SK-N-SH (cell line): ENCODE data around the gene AREL1. TPM values are rescaled to one million over a fixed set of nuclear protein-coding genes. Genes with fewer than 3 reads are reported as not detected.
A peak's percentile ranks its signal among the peaks of the same experiment; 100 is the strongest.

Experiments used
- CTCF ChIA-PET: fragments of 300-600, 350-600 bp; formaldehyde crosslinking; extraction: SDS; loops from one replicate; lab custom pipeline; 2021; lab: Yijun Ruan, JAX
- POLR2A ChIA-PET: fragments of 350-600 bp; sonication (Branson Sonifier 250); formaldehyde crosslinking; extraction: SDS; loops from one replicate; lab custom pipeline; 2020; ENCODE audit warnings: antibody characterized with exemption, inconsistent platforms; lab: Yijun Ruan, JAX
- DNase-seq: peaks from one replicate; pipeline ENCODE4 v3.0.0; 2012
- H2AFZ ChIP-seq: fragments of 200-600 bp; sonication (generic); 2 replicates; pipeline ENCODE4 v1.8.1; 2016; ENCODE audit warnings: antibody characterized with exemption, mild to moderate bottlenecking, low read depth
- H3F3A ChIP-seq: fragments of 200-600 bp; sonication (generic); replicated peaks from 2 replicates; pipeline ENCODE3; 2016; ENCODE audit warnings: antibody characterized with exemption, mild to moderate bottlenecking; ENCODE audit not compliant: insufficient read depth
- H3K27ac ChIP-seq, 2 experiments: fragments of 200-500 bp in 1 of 2; fragments of 200-600 bp in 1 of 2; sonication (Bioruptor generic) in 1 of 2; sonication (generic), shearing (Covaris generic) in 1 of 2; 2 replicates each; pipeline versions ENCODE4 v1.5.1 to v1.6.1; 2014 to 2016; ENCODE audit warnings: low read depth in 2 of 2, inconsistent platforms in 1 of 2, low read length in 1 of 2, mild to moderate bottlenecking in 1 of 2, mixed read lengths in 1 of 2
- H3K27me3 ChIP-seq: fragments of 200-600 bp; sonication (generic), shearing (Covaris generic); 2 replicates; pipeline ENCODE4 v1.6.1; 2016; ENCODE audit warnings: mixed run types; ENCODE audit not compliant: insufficient read depth
- H3K36me3 ChIP-seq, 2 experiments: fragments of 200-500 bp in 1 of 2; fragments of 200-600 bp in 1 of 2; sonication (Bioruptor generic) in 1 of 2; sonication (generic) in 1 of 2; replicated peaks in 1 of 2; 2 replicates each; pipeline versions ENCODE3 to v1.5.1; 2014 to 2016; ENCODE audit warnings: low read length in 1 of 2, mild to moderate bottlenecking in 1 of 2; ENCODE audit not compliant: insufficient read depth in 2 of 2, control insufficient read depth in 1 of 2
- H3K4me1 ChIP-seq, 2 experiments: fragments of 200-500 bp in 1 of 2; fragments of 200-600 bp in 1 of 2; sonication (Bioruptor generic) in 1 of 2; sonication (generic), shearing (Covaris generic) in 1 of 2; 2 replicates each; pipeline versions ENCODE4 v1.5.1 to v1.6.1; 2014 to 2016; ENCODE audit warnings: low read depth in 1 of 2, low read length in 1 of 2, mixed run types in 1 of 2; ENCODE audit not compliant: insufficient read depth in 2 of 2, control insufficient read depth in 1 of 2
- H3K4me2 ChIP-seq: fragments of 200-600 bp; sonication (generic), shearing (Covaris generic); 2 replicates; pipeline ENCODE4 v1.6.1; 2017; ENCODE audit warnings: mixed run types
- H3K4me3 ChIP-seq, 2 experiments: fragments of 200-500 bp in 1 of 2; fragments of 200-600 bp in 1 of 2; sonication (Bioruptor generic) in 1 of 2; sonication (generic), shearing (Covaris generic) in 1 of 2; 2 replicates each; pipeline versions ENCODE4 v1.5.1 to v1.8.1; 2014 to 2016; ENCODE audit warnings: low read depth in 2 of 2, inconsistent platforms in 1 of 2, low read length in 1 of 2, mild to moderate bottlenecking in 1 of 2, mixed read lengths in 1 of 2, moderate library complexity in 1 of 2
- H3K79me2 ChIP-seq: fragments of 200-600 bp; sonication (generic); 2 replicates; pipeline ENCODE4 v1.8.1; 2017; ENCODE audit warnings: mild to moderate bottlenecking; ENCODE audit not compliant: insufficient read depth
- H3K9ac ChIP-seq: fragments of 200-600 bp; sonication (generic); 2 replicates; pipeline ENCODE4 v1.6.1; 2017; ENCODE audit warnings: mixed run types
- H3K9me2 ChIP-seq: fragments of 200-600 bp; sonication (generic); 2 replicates; pipeline ENCODE4 v1.6.1; 2017; ENCODE audit warnings: mixed run types
- H3K9me3 ChIP-seq: fragments of 200-600 bp; sonication (generic); 2 replicates; pipeline ENCODE4 v1.6.1; 2017; ENCODE audit warnings: mixed run types, mild to moderate bottlenecking, moderate library complexity
- H4K20me1 ChIP-seq: fragments of 200-600 bp; sonication (generic); 2 replicates; pipeline ENCODE4 v1.6.1; 2017; ENCODE audit warnings: mild to moderate bottlenecking, mixed run types; ENCODE audit not compliant: insufficient read depth
- EP300 ChIP-seq, 2 experiments: IDR thresholded peaks; 2 replicates each; pipeline versions ENCODE4 v1.4.0 to v1.6.1; 2012; ENCODE audit warnings: borderline replicate concordance in 1 of 2, low read depth in 1 of 2, low read length in 1 of 2
- FOSL2 ChIP-seq: IDR thresholded peaks from 2 replicates; pipeline ENCODE4 v1.4.0; 2012; ENCODE audit warnings: low read depth, mild to moderate bottlenecking, moderate library complexity, borderline replicate concordance
- IRF3 ChIP-seq: fragments of 150-350 bp; IDR thresholded peaks from 2 replicates; pipeline ENCODE4 v1.6.1; 2016; ENCODE audit warnings: mild to moderate bottlenecking, low read depth, low read length
- JUND ChIP-seq: IDR thresholded peaks from 2 replicates; pipeline ENCODE4 v1.4.0; 2012
- MAX ChIP-seq: IDR thresholded peaks from 2 replicates; pipeline ENCODE4 v1.4.0; 2012; ENCODE audit warnings: low read depth
- NFIC ChIP-seq: IDR thresholded peaks from 2 replicates; pipeline ENCODE4 v1.4.0; 2012; ENCODE audit warnings: borderline replicate concordance
- POLR2AphosphoS5 ChIP-seq: IDR thresholded peaks from 2 replicates; pipeline ENCODE4 v1.6.1; 2012; ENCODE audit warnings: low read depth, low read length
- RCOR1 ChIP-seq: fragments of 150-350 bp; IDR thresholded peaks from 2 replicates; pipeline ENCODE4 v1.6.1; 2017; ENCODE audit warnings: antibody characterized with exemption, low read length
- REST ChIP-seq: IDR thresholded peaks from 2 replicates; pipeline ENCODE4 v1.6.1; 2012; ENCODE audit warnings: mild to moderate bottlenecking, low read depth, low read length, moderate library complexity
- RXRA ChIP-seq: IDR thresholded peaks from 2 replicates; pipeline ENCODE4 v1.4.0; 2012; ENCODE audit warnings: low read depth, mild to moderate bottlenecking, borderline replicate concordance
- TCF12 ChIP-seq: IDR thresholded peaks from 2 replicates; pipeline ENCODE4 v1.4.0; 2012
- TEAD4 ChIP-seq: IDR thresholded peaks from 2 replicates; pipeline ENCODE4 v1.4.0; 2012; ENCODE audit warnings: mild to moderate bottlenecking, borderline replicate concordance; ENCODE audit not compliant: insufficient read depth
- USF1 ChIP-seq: IDR thresholded peaks from 2 replicates; pipeline ENCODE4 v1.4.0; 2012; ENCODE audit warnings: low read depth, borderline replicate concordance
- WGBS: methylation state at CpG from one replicate; pipeline ENCODE4 v1.1.6; 2017; ENCODE audit warnings: low lambda C conversion rate; 5-methylcytosine and 5-hydroxymethylcytosine counted together
- polyA plus RNA-seq, 3 experiments: library from polyadenylated mRNA; depleted of rRNA; stranded (reverse); fragments of >200 nt; gene quantifications; 2 replicates each; pipeline ENCODE4 v1.2.3, GENCODE V29; 2012
- TF ChIP-seq, protein P1 (sequence below): IDR thresholded peaks from 2 replicates; pipeline ENCODE4; 2012
- TF ChIP-seq, protein P2 (sequence below): fragments of 200-600 bp; sonication (generic); IDR thresholded peaks from 2 replicates; pipeline ENCODE4 v1.6.1; 2017; ENCODE audit warnings: antibody characterized with exemption, mild to moderate bottlenecking, moderate library complexity

AREL1 gene
- polyA plus RNA-seq, 1 of the 3 experiments (the other 2 are of a cell fraction): 35.1 TPM

GRCh38 chr14:74620497-74620921 is 92.4 kb downstream of the AREL1 start:
- TF ChIP-seq RCOR1 (no peak), REST (no peak), POLR2AphosphoS5 (peak; percentile 13; the same call in 1 of the 2 replicates), JUND (peak; percentile 92), RXRA (peak; percentile 89; the same call in 1 of the 2 replicates), MAX (peak; percentile 57; the same call in 1 of the 2 replicates), NFIC (peak; percentile 75), TCF12 (peak; percentile 83), TEAD4 (peak; percentile 64; the same call in 1 of the 2 replicates), IRF3 (no peak), USF1 (no peak), EP300 (IDR thresholded peaks at IDR 0.05; ENCODE audit: borderline replicate concordance in 1 of 2, low read depth in 1 of 2, low read length in 1 of 2) (peak in 1 of 2 experiments; percentile 91; a peak in 2 of 4 replicates), FOSL2 (peak; percentile 89)
- TF ChIP-seq, protein P1, sequence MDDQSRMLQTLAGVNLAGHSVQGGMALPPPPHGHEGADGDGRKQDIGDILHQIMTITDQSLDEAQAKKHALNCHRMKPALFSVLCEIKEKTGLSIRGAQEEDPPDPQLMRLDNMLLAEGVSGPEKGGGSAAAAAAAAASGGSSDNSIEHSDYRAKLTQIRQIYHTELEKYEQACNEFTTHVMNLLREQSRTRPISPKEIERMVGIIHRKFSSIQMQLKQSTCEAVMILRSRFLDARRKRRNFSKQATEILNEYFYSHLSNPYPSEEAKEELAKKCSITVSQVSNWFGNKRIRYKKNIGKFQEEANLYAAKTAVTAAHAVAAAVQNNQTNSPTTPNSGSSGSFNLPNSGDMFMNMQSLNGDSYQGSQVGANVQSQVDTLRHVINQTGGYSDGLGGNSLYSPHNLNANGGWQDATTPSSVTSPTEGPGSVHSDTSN: peak; percentile 62
- TF ChIP-seq, protein P2, sequence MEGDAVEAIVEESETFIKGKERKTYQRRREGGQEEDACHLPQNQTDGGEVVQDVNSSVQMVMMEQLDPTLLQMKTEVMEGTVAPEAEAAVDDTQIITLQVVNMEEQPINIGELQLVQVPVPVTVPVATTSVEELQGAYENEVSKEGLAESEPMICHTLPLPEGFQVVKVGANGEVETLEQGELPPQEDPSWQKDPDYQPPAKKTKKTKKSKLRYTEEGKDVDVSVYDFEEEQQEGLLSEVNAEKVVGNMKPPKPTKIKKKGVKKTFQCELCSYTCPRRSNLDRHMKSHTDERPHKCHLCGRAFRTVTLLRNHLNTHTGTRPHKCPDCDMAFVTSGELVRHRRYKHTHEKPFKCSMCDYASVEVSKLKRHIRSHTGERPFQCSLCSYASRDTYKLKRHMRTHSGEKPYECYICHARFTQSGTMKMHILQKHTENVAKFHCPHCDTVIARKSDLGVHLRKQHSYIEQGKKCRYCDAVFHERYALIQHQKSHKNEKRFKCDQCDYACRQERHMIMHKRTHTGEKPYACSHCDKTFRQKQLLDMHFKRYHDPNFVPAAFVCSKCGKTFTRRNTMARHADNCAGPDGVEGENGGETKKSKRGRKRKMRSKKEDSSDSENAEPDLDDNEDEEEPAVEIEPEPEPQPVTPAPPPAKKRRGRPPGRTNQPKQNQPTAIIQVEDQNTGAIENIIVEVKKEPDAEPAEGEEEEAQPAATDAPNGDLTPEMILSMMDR: no peak
- TF ChIP-seq, all 33 proteins: peak for 10
- no peak overlapping the region; a peak in 1 of 4 replicates for H3K4me3 ChIP-seq
- H3K27ac ChIP-seq: peak overlapping the region; percentile 68 to 99; a peak in 3 of 4 replicates
- no peaks in the 10 kb centered on the region for H3K36me3 ChIP-seq
- H2AFZ ChIP-seq: no peak overlapping the region
- ChIA-PET CTCF (interaction anchor here (1.5 to 9.2 kb wide), 3 partner anchors 10 to 120 kb away, joined by 3 to 84 read pairs (median 48); partner anchors contain the start of gene LTBP2), POLR2A (no interaction called here)
- peaks cover 46% of the 10 kb centered on the region for H3F3A ChIP-seq
- no peaks in the 10 kb centered on the region for H3K9me2 ChIP-seq
- 26% methylated on average over 2 of the region's 2 CpGs for WGBS
- H3K27me3 ChIP-seq: no peaks in the 10 kb centered on the region
- peak overlapping the region; percentile 71 for H3K9ac ChIP-seq
- H3K79me2 ChIP-seq: peaks cover 17% of the 10 kb centered on the region; the same call in 1 of the 2 replicates
- no peak for DNase-seq
- peaks cover 14 to 43% of the 10 kb centered on the region in 2 experiments; a peak in 3 of 4 replicates for H3K4me1 ChIP-seq
- H3K9me3 ChIP-seq: no peaks in the 10 kb centered on the region
- no peaks in the 10 kb centered on the region for H4K20me1 ChIP-seq
- peak overlapping the region; percentile 56 for H3K4me2 ChIP-seq
